Activated CD4-positive, alpha-beta memory T cell treated with anti-CD3 and anti-CD28 coated beads for 36 hours (primary cell): ENCODE data around the gene LRRC75B. TPM values are rescaled to one million over a fixed set of nuclear protein-coding genes. Genes with fewer than 3 reads are reported as not detected.
"Not testable (repeated sequence)": the region's sequence is repeated elsewhere in the genome, so short reads cannot be mapped to it uniquely, and the experiment has no call there.

ENCODE experiments used
- CTCF ChIA-PET: fragments of 350-600 bp; sonication (Branson Sonifier 250); formaldehyde crosslinking; loops from one replicate; lab custom pipeline; 2021; ENCODE audit warnings: antibody characterized with exemption, inconsistent platforms; lab: Charles Lee
- POLR2A ChIA-PET: fragments of 350-600 bp; sonication (Branson Sonifier 250); formaldehyde crosslinking; loops from one replicate; lab custom pipeline; 2021; ENCODE audit warnings: antibody characterized with exemption; lab: Charles Lee
- DNase-seq: peaks from one replicate; pipeline ENCODE4 v3.0.0-alpha.2; 2020
- H3K27ac Mint-ChIP-seq: one replicate; pipeline ENCODE4 v1.8.0; 2021; ENCODE audit warnings: mixed read lengths
- H3K27me3 Mint-ChIP-seq: one replicate; pipeline ENCODE4 v1.8.0; 2021; ENCODE audit warnings: mixed read lengths
- H3K36me3 Mint-ChIP-seq: one replicate; pipeline ENCODE4 v1.8.0; 2021; ENCODE audit warnings: mixed read lengths
- H3K4me1 Mint-ChIP-seq: one replicate; pipeline ENCODE4 v1.8.0; 2021; ENCODE audit warnings: low read depth, mixed read lengths
- H3K4me3 Mint-ChIP-seq: one replicate; pipeline ENCODE4 v1.8.0; 2021; ENCODE audit warnings: mild to moderate bottlenecking, mixed read lengths
- H3K9me3 Mint-ChIP-seq: one replicate; pipeline ENCODE4 v1.8.0; 2021; ENCODE audit warnings: mixed read lengths
- intact Hi-C: fragments of 100-400 bp; cut with micrococcal nuclease; formaldehyde crosslinking; loops from one replicate; pipeline ENCODE4 v1.15.1; 2023
- total RNA-seq, 2 experiments: library from RNA; stranded (reverse); gene quantifications; one replicate each; pipeline ENCODE4 v1.2.3, GENCODE V29; 2021

Gene LRRC75B
- total RNA-seq, 2 experiments from 2014 or later: 1.1 to 1.2 TPM

GRCh38 chr22:24621244-24621643, 28.4 kb upstream of the LRRC75B start:
- DNase-seq, POLR2A ChIA-PET, intact Hi-C loops, CTCF ChIA-PET, H3K9me3 Mint-ChIP-seq, H3K27ac Mint-ChIP-seq, H3K4me1 Mint-ChIP-seq, H3K4me3 Mint-ChIP-seq, H3K36me3 Mint-ChIP-seq, H3K27me3 Mint-ChIP-seq: not testable (repeated sequence)

- H3K9me3 Mint-ChIP-seq, CTCF ChIA-PET, H3K27ac Mint-ChIP-seq, POLR2A ChIA-PET, DNase-seq, H3K36me3 Mint-ChIP-seq, intact Hi-C loops, H3K4me1 Mint-ChIP-seq, H3K4me3 Mint-ChIP-seq, H3K27me3 Mint-ChIP-seq: not testable (repeated sequence)
Measured at GRCh38 chr22:24614794-24615193, 21.9 kb upstream of the LRRC75B start.

GRCh38 chr22:24609888-24610287, 17.0 kb upstream of the LRRC75B start:
- peaks cover 13% of the 10 kb centered on the region for H3K4me1 Mint-ChIP-seq
- H3K9me3 Mint-ChIP-seq, intact Hi-C loops, H3K4me3 Mint-ChIP-seq, POLR2A ChIA-PET, CTCF ChIA-PET, H3K27ac Mint-ChIP-seq, H3K27me3 Mint-ChIP-seq, DNase-seq, H3K36me3 Mint-ChIP-seq: not testable (repeated sequence)

- peak overlapping the region; percentile 98 for H3K27ac Mint-ChIP-seq
- H3K36me3 Mint-ChIP-seq, DNase-seq, H3K9me3 Mint-ChIP-seq, intact Hi-C loops, H3K27me3 Mint-ChIP-seq, CTCF ChIA-PET, POLR2A ChIA-PET: not testable (repeated sequence)
- peak overlapping the region; percentile 98 for H3K4me3 Mint-ChIP-seq
- peaks cover 25% of the 10 kb centered on the region for H3K4me1 Mint-ChIP-seq
Measured at GRCh38 chr22:24608327-24608726, 15.5 kb upstream of the LRRC75B start.

GRCh38 chr22:24607429-24607983, 14.6 kb upstream of the LRRC75B start:
- intact Hi-C loops, CTCF ChIA-PET, H3K9me3 Mint-ChIP-seq, H3K27me3 Mint-ChIP-seq, H3K36me3 Mint-ChIP-seq: not testable (repeated sequence)
- H3K27ac Mint-ChIP-seq: peak overlapping the region; percentile 98
- H3K4me1 Mint-ChIP-seq: peaks cover 28% of the 10 kb centered on the region
- POLR2A ChIA-PET: interaction anchor here (0.6 kb wide), 1 partner anchor 322 kb away, joined by 4 read pairs; no protein-coding TSS in a partner anchor
- peak overlapping the region; percentile 98 for H3K4me3 Mint-ChIP-seq
- peak; percentile 85 for DNase-seq

- H3K36me3 Mint-ChIP-seq, H3K4me3 Mint-ChIP-seq, intact Hi-C loops: not testable (repeated sequence)
Measured at GRCh38 chr22:24606340-24606739, 13.5 kb upstream of the LRRC75B start.

GRCh38 chr22:24603770-24604629, 11.1 kb upstream of the LRRC75B start:
- peaks cover 31% of the 10 kb centered on the region for H3K4me1 Mint-ChIP-seq
- peak; percentile 42 for DNase-seq
- intact Hi-C loops, POLR2A ChIA-PET, CTCF ChIA-PET, H3K27me3 Mint-ChIP-seq, H3K36me3 Mint-ChIP-seq, H3K9me3 Mint-ChIP-seq: not testable (repeated sequence)
- peak overlapping the region; percentile 11 for H3K4me3 Mint-ChIP-seq
- peak overlapping the region; percentile 69 for H3K27ac Mint-ChIP-seq

More at GRCh38 chr22:24606340-24606739, 13.5 kb upstream of the LRRC75B start:
- Mint-ChIP-seq H3K4me1 (peaks cover 30% of the 10 kb centered on the region), H3K27ac (peak overlapping the region; percentile 68)
- peak; percentile 16 for DNase-seq
- CTCF ChIA-PET, H3K9me3 Mint-ChIP-seq, H3K27me3 Mint-ChIP-seq, POLR2A ChIA-PET: not testable (repeated sequence)

GRCh38 chr22:24602847-24603769, 10.2 kb upstream of the LRRC75B start, which contains the start of gene GGT1:
Gene GGT1 (plus strand): TSS chr22:24603193. CDS start chr22:24611082, 7,889 bp downstream.
- intact Hi-C loops, H3K9me3 Mint-ChIP-seq, H3K36me3 Mint-ChIP-seq, DNase-seq, POLR2A ChIA-PET, CTCF ChIA-PET, H3K27me3 Mint-ChIP-seq: not testable (repeated sequence)
- Mint-ChIP-seq H3K27ac (peak within 1 kb of the TSS; percentile 69), H3K4me3 (peak within 1 kb of the TSS; percentile 11), H3K4me1 (peaks cover 28% of the 10 kb centered on the region)

GRCh38 chr22:24602105-24602749, 9.4 kb upstream of the LRRC75B start:
- H3K36me3 Mint-ChIP-seq, DNase-seq, CTCF ChIA-PET, H3K4me3 Mint-ChIP-seq, H3K27ac Mint-ChIP-seq, H3K27me3 Mint-ChIP-seq, POLR2A ChIA-PET, H3K9me3 Mint-ChIP-seq, intact Hi-C loops: not testable (repeated sequence)
- H3K4me1 Mint-ChIP-seq: peaks cover 25% of the 10 kb centered on the region

- intact Hi-C loops: no loop called here
- Mint-ChIP-seq H3K9me3 (no peaks in the 10 kb centered on the region), H3K36me3 (no peaks in the 10 kb centered on the region), H3K27me3 (no peaks in the 10 kb centered on the region), H3K4me3 (no peak overlapping the region), H3K27ac (no peak overlapping the region), H3K4me1 (peaks cover 24% of the 10 kb centered on the region)
- CTCF ChIA-PET: no interaction called here
- POLR2A ChIA-PET: no interaction called here
- peak; percentile 46 for DNase-seq
Measured at GRCh38 chr22:24601217-24602104, 8.6 kb upstream of the LRRC75B start.
